ENCODE measurements around the gene MALT1.
"Not testable (repeated sequence)": the region's sequence is repeated elsewhere in the genome, so short reads cannot be mapped to it uniquely, and the experiment has no call there.

The MALT1 gene

DNA sequence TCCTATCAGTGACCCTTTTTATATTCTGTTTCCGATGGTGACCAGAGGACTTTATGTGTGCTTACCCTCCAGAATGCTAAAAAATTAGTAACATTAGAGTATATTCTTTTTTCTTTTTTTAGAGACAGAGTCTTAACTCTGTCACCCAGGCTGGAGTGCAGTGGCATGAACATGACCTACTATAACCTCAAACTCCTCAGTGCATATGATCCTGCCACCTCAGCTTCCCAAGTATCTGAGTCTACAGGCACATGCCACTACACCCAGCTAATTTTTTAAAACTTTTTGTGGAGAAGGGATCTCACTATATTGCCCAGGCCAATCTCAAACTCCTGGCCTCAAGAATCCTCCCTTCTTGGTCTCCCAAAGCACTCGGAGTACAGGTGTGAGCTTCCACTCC is 74.6 kb downstream of the MALT1 start:
- no peak for DNase-seq

- no peak for DNase-seq
These were observed 77.8 kb downstream of the MALT1 start for GRCh38 chr18:58748899-58749595.

GRCh38 chr18:58753976-58754375 is 82.7 kb downstream of the MALT1 start:
- DNase-seq: no peak

DNA sequence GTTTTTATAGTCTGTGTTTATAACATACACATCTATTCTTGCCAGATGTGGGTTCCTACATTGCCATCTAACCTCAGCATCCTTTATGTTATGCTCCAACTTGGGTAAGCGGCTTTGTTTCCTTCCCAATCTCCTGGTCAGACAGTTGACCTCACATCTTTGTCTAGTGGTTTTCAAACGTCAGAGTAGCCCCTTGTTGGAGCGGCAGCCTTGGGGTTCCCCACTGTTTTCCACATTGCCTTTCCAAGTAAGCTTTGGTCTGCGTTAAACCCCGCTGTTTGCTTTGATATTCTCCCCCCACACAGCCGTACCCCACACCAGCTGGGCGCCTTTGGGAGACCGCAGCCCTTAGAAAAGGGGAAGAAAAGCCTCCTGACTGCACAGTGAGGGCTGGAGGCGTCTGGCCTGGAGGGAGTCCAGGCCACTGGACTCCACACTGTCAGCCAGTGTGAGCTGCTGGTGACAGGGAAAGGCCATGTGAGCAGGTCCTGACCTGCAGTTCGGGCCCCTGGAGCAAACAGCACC is 83.3 kb downstream of the MALT1 start:
- DNase-seq: no peak

DNA sequence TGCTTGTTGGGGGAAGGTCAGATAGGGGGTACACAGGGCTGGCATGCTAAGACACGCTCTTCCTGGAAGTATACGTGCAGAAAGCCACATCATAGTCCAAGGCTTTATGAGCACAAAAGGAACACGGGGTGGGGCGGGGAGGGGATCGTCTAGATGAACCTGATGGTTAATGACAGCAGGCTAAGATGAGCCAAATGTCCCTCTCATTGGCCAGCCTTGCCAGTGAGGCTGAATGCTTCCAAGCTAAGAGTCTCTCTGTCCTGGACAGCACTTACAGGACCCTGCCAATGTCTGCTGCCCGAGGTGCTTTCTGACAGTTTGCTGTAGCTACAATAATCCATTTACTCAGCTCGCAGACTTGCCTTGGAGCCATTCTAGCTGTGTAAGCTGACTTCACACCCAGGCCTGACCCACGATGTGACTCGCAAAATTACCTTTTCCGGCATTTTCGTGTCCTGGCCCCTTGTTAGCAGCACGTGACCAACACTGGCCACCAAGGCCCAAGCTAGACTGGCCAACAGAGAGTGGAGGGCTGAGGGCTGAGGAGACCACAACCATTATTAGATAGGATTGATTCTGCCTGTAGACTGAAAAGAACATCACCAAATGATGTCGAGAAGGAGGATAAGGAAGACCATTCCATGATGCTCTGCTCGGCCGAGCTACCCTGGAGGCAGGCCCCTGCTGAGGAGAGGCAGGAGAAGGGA is 84.2 kb downstream of the MALT1 start:
- no peak for DNase-seq

GRCh38 chr18:58756148-58756547 is 84.9 kb downstream of the MALT1 start:
- DNase-seq: no peak

DNA sequence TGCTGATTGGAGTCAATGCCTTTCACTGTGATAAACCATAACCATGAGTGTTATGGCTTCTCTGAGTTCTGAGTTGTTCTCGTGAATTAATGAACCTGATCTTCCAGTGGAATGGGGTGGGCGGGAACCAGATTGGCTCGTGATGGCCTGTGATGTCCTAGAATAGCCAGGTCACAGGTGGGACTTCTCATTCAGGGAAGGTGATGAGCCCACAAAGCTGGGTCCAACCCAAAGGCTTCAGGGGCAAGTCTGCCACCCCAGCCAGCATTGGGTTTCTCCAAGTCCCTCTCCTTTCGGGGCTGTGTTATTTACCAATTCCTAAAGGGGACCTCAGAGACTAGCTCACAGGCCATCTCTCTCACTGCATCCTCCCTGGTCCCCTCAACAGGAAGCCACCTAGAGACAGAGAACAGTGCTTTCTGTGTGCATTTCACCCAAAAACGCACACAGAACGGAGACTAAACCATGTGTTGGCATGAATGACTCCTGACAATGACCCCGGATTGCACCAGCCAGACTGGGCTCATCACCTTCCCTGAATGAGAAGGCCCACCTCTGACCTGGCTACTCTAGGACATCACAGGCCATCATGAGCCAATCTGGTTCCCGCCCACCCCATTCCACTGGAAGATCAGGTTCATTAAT is 85.5 kb downstream of the MALT1 start:
- no peak for DNase-seq

DNA sequence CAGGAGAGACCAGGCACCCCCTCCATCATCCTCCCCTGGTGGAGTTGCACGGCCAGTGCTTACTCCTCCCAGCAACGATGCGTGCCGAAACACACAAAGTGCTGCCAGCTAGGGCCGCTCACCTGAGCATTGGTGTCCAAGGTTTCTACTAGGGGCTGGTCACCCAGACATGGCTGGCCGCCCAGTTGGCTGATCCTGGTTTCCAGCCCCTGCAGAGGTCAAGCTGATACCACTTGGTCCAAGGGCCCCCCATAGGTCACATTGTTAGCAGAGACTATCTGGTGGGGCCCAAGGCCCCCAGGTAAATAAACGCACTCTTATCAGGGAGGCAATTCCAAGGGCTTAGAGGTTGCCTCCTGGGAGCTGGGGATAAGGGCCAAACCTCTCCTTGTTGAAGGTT is 86.1 kb downstream of the MALT1 start:
- DNase-seq: not testable (repeated sequence)

- no peak for DNase-seq
These were observed 86.8 kb downstream of the MALT1 start for GRCh38 chr18:58758046-58758445.

DNA sequence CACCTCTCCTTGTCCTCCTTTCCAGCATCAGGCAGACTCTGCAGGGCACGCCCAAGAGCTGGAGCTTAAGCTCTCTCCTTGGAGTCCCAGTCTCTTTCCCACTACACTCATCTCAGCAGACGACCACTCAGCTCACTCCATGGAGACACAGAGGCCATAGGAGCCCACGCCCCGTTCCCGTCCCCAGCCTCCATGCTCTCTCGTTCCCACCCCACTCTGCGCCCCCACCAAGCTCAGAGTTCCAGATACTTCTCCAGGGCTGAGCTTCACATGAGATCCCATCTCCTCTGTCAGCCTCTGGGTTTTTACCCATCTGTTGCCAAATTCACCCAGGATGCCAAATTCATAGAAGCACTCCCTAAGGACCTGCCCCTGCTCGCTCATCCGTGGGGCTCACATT is 87.3 kb downstream of the MALT1 start:
- no peak for DNase-seq

DNA sequence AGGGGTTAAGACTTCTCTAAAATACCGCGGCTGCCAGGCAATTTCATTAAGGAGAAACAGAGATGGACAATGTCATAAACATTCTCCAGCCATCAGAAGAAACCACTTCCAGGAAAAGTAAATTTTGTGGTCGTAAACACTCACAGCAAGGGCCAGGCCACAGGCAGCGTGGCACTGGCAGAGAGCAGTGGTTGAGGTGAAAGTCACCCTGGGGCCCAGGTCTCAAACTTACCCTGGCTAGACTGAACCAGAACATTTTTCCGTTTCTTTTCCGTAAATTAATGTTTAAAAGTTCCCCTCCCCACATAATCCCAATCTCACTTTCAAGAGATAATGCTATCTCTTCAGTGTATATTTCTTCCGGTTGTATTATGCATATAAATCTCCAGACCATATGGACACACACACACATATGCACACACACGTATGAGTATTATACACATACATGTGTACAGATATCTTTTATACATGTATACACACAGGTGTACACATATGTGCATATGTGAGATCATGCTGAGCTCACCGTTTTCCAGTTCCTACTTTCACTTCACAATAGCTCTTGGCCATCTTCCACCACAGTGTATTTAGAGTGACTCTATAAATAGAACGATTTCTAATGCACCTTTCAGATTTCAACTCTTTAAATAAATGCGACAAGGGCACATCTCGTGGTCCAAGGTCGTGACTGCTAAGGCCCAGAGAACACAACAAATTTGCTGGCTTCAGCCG is 90.1 kb downstream of the MALT1 start:
- DNase-seq: no peak

GRCh38 chr18:58761970-58762780 is 90.9 kb downstream of the MALT1 start:
- no peak for DNase-seq

GRCh38 chr18:58762781-58763171 is 91.5 kb downstream of the MALT1 start:
- no peak for DNase-seq

GRCh38 chr18:58766164-58766563 is 94.9 kb downstream of the MALT1 start:
- DNase-seq: no peak

- DNase-seq: no peak
These were observed 95.7 kb downstream of the MALT1 start for GRCh38 chr18:58766946-58767345.

GRCh38 chr18:58768293-58768974 is 97.2 kb downstream of the MALT1 start:
- no peak for DNase-seq

DNA sequence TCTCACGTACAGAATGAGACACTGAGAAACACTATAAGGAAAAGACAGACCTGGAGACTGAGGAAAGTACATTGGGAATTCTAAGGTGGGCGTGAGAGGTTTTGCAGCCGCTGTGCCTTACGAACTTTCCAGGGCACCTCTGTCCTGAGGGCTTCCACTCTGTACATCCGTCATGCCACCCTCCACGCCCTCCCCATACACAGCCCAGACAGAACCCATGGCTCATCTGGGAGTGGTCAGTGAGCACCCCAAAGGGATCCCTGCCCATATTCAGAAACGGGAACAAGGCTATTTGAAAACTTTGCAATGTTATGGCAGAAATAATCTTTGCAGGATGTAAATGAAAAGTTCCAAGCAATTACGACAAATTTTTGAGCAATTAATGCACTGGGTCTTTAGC is 98.1 kb downstream of the MALT1 start:
- DNase-seq: no peak

GRCh38 chr18:58770601-58771000 is 99.3 kb downstream of the MALT1 start:
- no peak for DNase-seq

- DNase-seq: no peak
These were observed 100.9 kb downstream of the MALT1 start for GRCh38 chr18:58772161-58772560.

- no peak for DNase-seq
These were observed 104.8 kb downstream of the MALT1 start for GRCh38 chr18:58776084-58776483.

DNA sequence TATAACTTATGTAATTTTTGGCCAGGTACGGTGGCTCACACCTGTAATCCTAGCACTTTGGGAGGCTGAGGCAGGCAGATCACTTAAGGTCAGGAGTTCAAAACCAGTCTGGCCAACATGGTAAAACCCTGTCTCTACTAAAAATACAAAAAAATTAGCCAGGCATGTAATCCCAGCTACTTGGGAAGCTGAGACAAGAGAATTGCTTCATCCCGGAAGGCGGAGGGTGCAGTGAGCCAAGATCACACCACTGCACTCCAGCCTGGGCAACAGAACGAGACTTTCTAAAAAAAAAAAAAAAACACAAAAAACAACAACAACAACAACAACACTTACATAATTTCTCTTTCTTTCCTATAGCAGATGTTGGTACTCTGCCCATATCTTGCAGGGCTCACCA is 105.3 kb downstream of the MALT1 start:
- not testable (repeated sequence) for DNase-seq

GRCh38 chr18:58777471-58777870 is 106.2 kb downstream of the MALT1 start:
- DNase-seq: no peak
